ENCODE results near the gene ARF1.
A peak's percentile ranks its signal among the peaks of the same experiment; 100 is the strongest.
"Not testable (repeated sequence)": the region's sequence is repeated elsewhere in the genome, so short reads cannot be mapped to it uniquely, and the experiment has no call there.

Gene ARF1

DNA sequence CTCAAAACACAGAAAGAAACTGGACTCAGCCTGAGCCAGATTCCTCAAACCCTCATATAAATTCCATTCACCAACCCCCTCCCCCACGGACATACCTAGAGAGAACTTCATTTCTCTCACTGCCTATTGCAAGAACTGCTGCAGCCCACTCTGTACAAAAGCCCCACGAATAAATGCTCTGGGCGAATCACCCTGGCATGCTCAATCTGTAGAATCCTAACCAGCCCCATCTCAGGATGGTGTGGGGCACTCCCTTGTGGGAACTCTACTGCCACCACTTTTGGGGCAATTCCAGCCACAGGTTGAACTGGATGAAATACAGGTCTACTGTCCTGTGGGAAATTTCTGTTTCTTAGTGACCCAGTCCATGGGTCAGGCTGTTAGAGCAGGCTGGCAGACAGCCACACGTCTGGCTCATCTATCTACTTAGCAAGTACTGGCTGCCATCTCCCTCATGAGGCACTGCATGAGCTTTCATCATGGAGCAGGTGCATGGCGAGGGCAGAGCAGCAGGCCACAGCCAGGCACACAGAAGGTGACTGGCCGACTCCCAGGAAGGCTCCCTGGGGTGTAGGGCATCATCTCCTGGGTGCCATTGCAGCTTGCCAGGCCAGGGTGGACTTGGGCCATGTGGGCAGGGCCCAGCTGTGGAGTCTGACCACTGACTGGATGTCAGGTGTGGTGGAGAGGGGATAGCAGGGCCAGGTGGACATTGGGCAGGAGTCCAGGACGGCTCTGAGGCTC lies 22.2 kb downstream of the ARF1 start:
- FAIRE-seq: no peak

DNA sequence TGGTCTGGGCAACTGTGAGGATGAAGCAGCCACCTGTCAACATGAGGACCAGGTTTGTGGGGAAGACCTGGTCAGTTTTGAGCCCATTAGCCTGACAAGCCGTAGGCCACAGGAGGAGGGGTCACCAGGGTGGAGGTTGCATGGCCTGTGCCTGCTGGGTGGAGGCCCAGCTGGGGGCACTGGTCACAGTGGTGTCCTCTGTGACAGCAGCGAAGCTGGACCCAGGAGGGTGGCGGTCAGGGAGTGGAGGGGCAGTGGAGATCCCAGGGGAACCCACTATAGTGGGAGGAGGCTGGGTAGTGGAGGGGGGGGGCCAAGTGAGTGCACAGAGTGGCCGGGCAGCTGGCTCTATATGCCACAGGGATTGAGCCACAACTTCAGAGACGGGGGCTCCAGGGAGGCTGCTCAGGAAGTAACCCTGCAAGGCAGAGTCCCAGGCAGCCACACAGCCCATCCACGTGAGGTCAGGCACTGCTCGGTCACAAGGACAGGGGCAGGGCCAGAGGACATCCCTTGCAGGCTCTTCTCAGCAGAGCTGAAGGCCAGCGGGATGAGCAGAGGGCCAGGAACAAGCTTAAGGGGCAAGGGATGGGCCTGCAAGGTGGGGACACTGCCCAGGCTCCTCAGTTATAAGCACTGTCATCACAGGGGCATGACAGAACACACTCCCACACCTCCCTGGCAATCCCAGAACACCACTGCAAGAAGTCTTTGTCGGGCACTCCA lies 22.9 kb downstream of the ARF1 start:
- no peak for FAIRE-seq

DNA sequence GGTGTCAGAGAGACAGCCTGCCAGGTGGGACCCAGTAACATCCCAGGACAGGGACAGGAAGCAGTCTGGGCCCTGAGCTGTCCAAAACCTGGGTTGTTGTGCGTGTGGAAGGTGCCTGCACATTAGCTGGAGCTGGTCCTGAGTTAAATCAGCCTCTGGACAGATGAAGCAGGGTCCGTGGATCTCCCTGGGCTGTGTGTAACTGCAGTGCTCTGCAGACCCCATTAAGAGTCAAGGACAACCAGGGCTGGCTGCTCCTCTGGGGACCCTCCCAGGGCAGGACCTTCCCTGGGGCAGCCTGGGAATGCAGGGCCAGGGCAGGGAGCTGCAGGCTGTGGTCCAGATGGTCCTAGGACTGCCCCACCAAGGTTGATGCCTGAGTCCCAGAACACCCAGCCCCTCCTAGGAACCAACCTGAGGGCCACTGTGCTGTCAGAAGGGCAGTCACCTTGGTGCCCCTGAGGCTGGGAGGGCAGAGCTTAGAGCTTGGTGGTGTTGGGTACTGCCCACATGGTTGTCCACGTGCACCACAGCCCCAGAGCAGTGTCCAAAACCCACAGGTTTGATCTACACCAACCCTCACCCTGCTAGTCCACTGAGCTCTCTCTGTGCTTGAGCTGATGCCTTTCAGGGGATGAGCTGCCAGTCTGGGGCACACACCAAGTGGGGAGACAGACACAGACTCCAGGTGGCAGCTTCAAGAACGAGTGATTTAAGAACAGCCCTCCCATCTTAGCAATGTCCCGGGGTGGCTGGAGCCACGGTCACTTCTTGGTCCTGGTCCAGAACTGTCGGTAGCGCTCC lies 23.7 kb downstream of the ARF1 start:
- no peak for FAIRE-seq

- FAIRE-seq: no peak
Observed at GRCh38 chr1:228106800-228107054, 24.2 kb downstream of the ARF1 start.

GRCh38 chr1:228107636-228108035 lies 25.1 kb downstream of the ARF1 start:
- no peak for FAIRE-seq

- no peak for FAIRE-seq
Observed at GRCh38 chr1:228108055-228108690, 25.7 kb downstream of the ARF1 start.

GRCh38 chr1:228108742-228109072 lies 26.2 kb downstream of the ARF1 start:
- no peak for FAIRE-seq

DNA sequence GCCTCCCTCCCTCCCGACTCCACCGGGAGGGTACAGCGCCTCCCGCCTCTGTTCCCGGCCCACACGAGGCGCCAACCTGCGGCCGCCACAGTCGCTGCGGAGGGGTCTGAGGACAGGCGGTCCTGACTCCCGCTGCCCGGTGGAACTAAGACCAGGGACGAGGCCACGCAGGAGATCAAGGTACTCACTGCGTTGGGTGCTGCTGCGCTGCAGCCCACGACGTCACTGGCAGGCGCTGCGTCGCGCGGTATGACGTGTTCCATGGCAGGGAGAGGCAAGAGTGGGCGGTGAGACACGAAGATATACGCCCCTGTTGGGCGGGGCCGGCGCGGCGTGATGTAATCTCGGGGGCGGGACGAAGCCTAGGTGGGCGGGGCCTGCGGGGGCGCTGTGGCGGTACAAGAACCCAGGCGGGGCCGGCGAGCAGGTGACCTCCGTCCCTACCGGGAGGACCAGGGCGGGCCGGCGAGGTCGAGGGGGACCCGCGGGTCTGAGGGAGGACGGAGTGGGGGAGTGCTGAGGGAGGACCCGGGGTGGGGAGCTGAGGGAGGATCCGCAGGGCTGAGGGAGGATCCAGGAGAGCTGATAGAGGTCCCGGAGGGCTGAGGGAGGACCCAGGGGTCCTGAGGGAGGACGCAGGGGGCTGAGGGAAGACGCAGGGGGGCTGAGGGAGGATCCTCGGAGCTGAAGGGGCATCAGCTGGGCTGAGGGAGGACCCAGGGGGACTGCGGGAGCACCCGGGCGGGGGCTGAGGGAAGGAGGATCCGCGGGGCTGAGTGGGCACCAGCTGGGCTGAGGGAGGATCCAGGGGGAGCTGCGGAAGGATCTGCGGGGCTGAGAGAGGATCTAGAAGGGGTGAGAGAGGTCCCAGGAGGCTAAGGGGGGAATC lies 26.8 kb downstream of the ARF1 start, which contains the start of gene MRPL55:
Gene MRPL55, minus strand, starts transcription at position 227 of the 889 bp plus-strand sequence. CDS start 1,039 bp downstream, outside the sequence.
- FAIRE-seq: no peak

- no peak for FAIRE-seq
Observed at GRCh38 chr1:228109962-228110488, 27.5 kb downstream of the ARF1 start.

DNA sequence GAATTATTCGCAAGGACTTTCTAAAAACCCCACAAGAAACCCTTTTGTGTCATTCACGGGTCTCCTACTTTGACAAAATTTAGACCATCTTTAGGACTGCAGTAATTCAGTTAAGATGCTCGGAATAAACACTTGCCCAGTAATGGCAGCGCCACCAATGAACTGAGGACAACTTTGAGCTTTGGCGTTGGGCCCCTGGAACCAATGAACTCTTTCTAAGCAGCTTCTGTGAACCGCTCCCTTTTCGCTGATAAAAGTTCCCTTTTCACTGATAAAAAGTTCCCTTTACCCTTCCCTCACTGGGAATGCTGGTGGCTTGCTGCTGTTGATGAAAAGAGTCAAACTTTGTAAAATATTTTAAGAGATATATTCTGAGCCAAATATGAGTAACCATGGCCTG lies 28.0 kb downstream of the ARF1 start:
- no peak for FAIRE-seq

DNA sequence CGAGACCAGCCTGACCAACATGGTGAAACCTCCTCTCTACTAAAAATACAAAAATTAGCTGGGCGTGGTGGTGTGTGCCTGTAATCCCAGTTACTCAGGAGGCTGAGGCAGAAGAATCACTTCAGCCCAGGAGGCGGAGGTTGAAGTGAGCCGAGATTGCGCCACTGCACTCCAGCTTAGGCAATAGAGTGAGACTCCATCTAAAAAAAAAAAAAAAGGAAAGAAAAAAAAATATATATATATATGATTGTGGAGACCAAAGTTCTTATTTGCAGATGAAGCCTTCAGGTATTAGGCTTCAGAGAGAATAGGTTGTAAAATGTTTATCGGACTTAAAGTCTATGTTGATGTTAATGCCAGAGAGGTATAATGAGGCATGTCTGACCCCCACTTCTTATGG lies 28.8 kb downstream of the ARF1 start:
- not testable (repeated sequence) for FAIRE-seq

- FAIRE-seq: no peak
Observed at GRCh38 chr1:228112167-228112566, 29.7 kb downstream of the ARF1 start.

- FAIRE-seq: no peak
Observed at GRCh38 chr1:228112617-228113016, 30.1 kb downstream of the ARF1 start.

GRCh38 chr1:228114827-228115226 lies 32.3 kb downstream of the ARF1 start:
- FAIRE-seq: peak; percentile 21

- no peak for FAIRE-seq
Observed at GRCh38 chr1:228117335-228117734, 34.8 kb downstream of the ARF1 start.

DNA sequence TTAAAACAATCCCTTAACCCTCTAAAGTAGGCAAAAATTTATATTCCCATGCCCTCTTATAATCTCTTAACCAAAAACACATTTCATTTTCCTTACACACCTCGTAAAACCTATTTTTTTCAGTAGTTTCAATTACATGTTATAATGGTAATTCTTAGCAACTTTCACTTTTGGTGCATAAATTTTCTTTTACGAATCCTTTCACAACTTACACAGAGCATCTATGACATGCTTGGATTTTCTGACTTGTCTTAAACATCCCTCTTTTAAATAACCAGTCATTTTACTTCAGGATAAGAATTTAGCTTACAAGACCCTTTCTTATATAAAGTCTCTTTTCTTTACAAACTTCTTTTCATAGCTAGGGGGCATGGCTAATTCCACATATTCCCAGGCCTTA lies 35.5 kb downstream of the ARF1 start:
- FAIRE-seq: no peak

DNA sequence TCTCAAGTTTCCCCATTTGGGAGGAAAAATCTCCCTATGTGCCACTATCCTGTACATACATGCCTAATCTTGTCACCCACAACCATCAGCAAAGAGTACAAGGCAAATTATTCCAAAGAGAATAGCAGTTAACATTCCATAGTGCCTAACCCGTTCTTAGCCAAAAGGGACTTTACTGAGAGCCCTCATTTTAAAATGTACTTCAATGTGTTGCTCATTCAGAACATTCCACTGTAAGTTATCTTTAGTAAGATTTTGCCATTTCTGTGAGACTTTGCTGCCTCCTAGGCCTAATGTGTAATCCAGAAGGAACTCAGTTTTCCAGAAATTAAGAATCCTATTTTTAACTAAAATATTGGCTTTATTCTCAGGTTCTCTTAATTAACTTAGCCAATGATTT lies 37.8 kb downstream of the ARF1 start:
- no peak for FAIRE-seq

DNA sequence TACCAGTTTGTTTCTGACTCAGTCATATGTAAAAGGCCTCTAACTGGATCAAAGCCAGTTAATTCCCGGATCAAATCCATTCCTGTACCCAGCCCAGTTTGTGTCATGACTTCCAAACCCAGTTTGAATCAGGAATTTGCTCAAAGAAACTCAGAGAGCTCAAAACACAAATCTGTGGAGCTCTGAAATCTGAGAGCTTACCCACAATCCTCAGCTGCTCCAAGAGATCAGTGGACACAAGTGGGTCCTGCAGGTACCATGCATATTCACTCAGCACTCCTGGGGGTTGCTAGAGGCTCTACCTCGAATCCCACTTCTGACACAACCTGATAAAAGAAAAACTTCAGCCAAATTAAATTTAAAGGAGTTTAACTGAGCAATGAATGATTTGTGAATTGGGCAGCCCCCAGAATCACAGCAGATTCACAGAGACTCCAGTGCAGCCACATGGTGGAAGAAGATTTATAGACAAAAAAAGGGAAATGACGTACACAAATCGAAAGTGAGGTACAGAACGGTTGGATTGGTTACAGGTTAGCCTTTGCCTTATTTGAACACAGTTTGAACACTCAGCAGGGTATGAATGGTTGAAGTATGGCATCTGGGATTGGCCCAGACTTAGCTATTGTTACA lies 38.5 kb downstream of the ARF1 start:
- no peak for FAIRE-seq

GRCh38 chr1:228122921-228123441 lies 40.5 kb downstream of the ARF1 start:
- FAIRE-seq: no peak

DNA sequence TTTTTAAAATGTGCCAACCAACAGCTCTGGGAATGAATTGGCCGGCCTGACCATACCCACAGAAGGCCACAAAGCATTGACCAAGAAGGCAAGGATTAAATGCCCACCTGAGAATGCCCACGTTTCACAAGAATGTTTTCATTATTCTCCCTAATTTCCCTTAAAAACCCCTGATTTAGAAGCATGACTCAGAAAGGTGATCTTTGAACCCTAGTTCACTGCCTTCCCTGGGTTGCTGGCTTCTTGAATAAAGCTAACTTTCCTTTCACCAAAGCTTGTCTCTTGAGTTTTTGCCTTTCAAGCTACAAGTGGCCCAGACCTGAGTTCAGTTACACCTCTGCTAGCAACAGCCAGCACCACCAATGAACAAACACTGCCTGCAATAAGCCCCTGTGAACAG lies 41.0 kb downstream of the ARF1 start:
- no peak for FAIRE-seq

- FAIRE-seq: no peak
Observed at GRCh38 chr1:228125185-228125584, 42.7 kb downstream of the ARF1 start.
